Brain microvascular endothelial cell (primary cell): Measurements from ENCODE around the gene MYEOV.

Experiments used
- DNase-seq: peaks from one replicate; pipeline ENCODE4 v3.0.0-alpha.2; 2020
- H3K27ac ChIP-seq: fragments of 250-450 bp; sonication (Bioruptor Pico); 2 replicates; pipeline ENCODE4 v1.5.1; 2020; ENCODE audit warnings: mild to moderate bottlenecking, moderate library complexity
- H3K27me3 ChIP-seq: fragments of 250-450 bp; sonication (Bioruptor Pico); replicated peaks from 2 replicates; pipeline ENCODE4 v1.5.1; 2020; ENCODE audit warnings: mild to moderate bottlenecking
- H3K36me3 ChIP-seq: fragments of 250-450 bp; sonication (Bioruptor Pico); replicated peaks from 2 replicates; pipeline ENCODE4 v1.5.1; 2020; ENCODE audit warnings: mild to moderate bottlenecking
- H3K4me3 ChIP-seq: 2 replicates; pipeline ENCODE4 v1.5.1; 2011; ENCODE audit warnings: low read depth, mild to moderate bottlenecking, control low read depth, low read length, moderate library complexity
- in situ Hi-C: cut with HindIII; loops from 2 replicates; pipeline ENCODE4 v1.10.0; 2017; ENCODE audit warnings: low sequenced_read_pairs, low pct_ligation_motif_present
- TF ChIP-seq, protein P1 (sequence below): IDR thresholded peaks from 2 replicates; pipeline ENCODE4 v1.5.1; 2011; ENCODE audit warnings: low read depth, mild to moderate bottlenecking, moderate library complexity, low read length, control low read depth, inconsistent platforms; ENCODE audit errors: missing control alignments

The MYEOV gene

GRCh38 chr11:69272831-69273485 lies 21.0 kb upstream of the MYEOV start:
- Histone ChIP-seq H3K27me3 (peaks cover 3% of the 10 kb centered on the region), H3K4me3 (no peak overlapping the region), H3K36me3 (no peaks in the 10 kb centered on the region), H3K27ac (no peak overlapping the region)
- in situ Hi-C loops = no loop called here
- no peak for DNase-seq
- TF ChIP-seq, protein P1, sequence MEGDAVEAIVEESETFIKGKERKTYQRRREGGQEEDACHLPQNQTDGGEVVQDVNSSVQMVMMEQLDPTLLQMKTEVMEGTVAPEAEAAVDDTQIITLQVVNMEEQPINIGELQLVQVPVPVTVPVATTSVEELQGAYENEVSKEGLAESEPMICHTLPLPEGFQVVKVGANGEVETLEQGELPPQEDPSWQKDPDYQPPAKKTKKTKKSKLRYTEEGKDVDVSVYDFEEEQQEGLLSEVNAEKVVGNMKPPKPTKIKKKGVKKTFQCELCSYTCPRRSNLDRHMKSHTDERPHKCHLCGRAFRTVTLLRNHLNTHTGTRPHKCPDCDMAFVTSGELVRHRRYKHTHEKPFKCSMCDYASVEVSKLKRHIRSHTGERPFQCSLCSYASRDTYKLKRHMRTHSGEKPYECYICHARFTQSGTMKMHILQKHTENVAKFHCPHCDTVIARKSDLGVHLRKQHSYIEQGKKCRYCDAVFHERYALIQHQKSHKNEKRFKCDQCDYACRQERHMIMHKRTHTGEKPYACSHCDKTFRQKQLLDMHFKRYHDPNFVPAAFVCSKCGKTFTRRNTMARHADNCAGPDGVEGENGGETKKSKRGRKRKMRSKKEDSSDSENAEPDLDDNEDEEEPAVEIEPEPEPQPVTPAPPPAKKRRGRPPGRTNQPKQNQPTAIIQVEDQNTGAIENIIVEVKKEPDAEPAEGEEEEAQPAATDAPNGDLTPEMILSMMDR = no peak

DNA sequence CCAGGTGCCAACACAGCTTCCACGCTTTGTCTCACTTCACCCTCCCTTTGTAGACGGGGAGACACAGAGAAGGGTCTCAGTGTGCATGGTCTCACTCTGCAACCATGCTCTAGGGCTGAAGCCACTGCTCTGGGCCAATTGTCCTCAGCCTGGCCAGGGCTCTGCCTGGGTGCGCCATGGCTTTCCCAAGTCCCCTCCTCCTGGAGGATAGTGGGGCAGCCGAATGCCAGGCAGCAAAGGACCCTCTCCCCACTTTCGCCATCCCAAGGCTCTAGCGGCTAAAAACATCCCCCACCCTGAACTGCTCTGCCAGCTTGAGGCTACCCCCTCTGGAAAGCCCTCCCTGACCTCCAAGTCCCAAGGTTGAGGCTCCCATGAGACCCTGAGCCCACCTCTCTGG lies 20.4 kb upstream of the MYEOV start:
- TF ChIP-seq, protein P1 = no peak
- no peak for DNase-seq
- no peak overlapping the region for H3K27ac ChIP-seq
- no peaks in the 10 kb centered on the region for H3K36me3 ChIP-seq
- no peak overlapping the region for H3K4me3 ChIP-seq
- H3K27me3 ChIP-seq = peaks cover 3% of the 10 kb centered on the region
- in situ Hi-C loops = no loop called here

- in situ Hi-C loops = no loop called here
- no peak for DNase-seq
- H3K27ac ChIP-seq = no peak overlapping the region
- H3K27me3 ChIP-seq = peaks cover 3% of the 10 kb centered on the region
- no peak overlapping the region for H3K4me3 ChIP-seq
- H3K36me3 ChIP-seq = no peaks in the 10 kb centered on the region
- TF ChIP-seq, protein P1 = no peak
These were observed 19.4 kb upstream of the MYEOV start for GRCh38 chr11:69274531-69275016.

- TF ChIP-seq, protein P1 = no peak
- DNase-seq = no peak
- H3K4me3 ChIP-seq = no peak overlapping the region
- H3K36me3 ChIP-seq = no peaks in the 10 kb centered on the region
- H3K27me3 ChIP-seq = peaks cover 3% of the 10 kb centered on the region
- no peak overlapping the region for H3K27ac ChIP-seq
- in situ Hi-C loops = no loop called here
These were observed 18.8 kb upstream of the MYEOV start for GRCh38 chr11:69275178-69275577.

GRCh38 chr11:69276165-69276564 lies 17.8 kb upstream of the MYEOV start:
- TF ChIP-seq, protein P1 = no peak
- no peak for DNase-seq
- Histone ChIP-seq H3K4me3 (no peak overlapping the region), H3K36me3 (no peaks in the 10 kb centered on the region), H3K27me3 (peaks cover 3% of the 10 kb centered on the region), H3K27ac (no peak overlapping the region)
- in situ Hi-C loops = no loop called here
